K562 (cell line): ENCODE data around the gene ME3. TPM values are rescaled to one million over a fixed set of nuclear protein-coding genes. Genes with fewer than 3 reads are reported as not detected.

Source experiments
- ATAC-seq: fragments of 200-7000 bp; cut with Tn5 transposase; 3 replicates; pipeline ENCODE4 v1.9.1; 2020; ENCODE audit warnings: moderate library complexity
- BruUV-seq: library from RNA; stranded (reverse); fragments of 400-500 nt; replicated peaks from 2 replicates; lab custom pipeline; 2021; lab: Mats Ljungman, UMichigan
- CTCF ChIA-PET: fragments of 300-600 bp; formaldehyde crosslinking; extraction: SDS; loops from one replicate; lab custom pipeline; 2021; ENCODE audit warnings: low intra/inter-chr PET ratio; lab: Yijun Ruan, JAX
- POLR2A ChIA-PET: fragments of 300-600, 350-650 bp; sonication (Branson Sonifier 250); formaldehyde crosslinking; extraction: SDS; loops from one replicate; lab custom pipeline; 2021; ENCODE audit warnings: antibody characterized with exemption, inconsistent platforms; lab: Yijun Ruan, JAX
- DNase-seq, 4 experiments: peaks; one replicate each; pipeline versions ENCODE4 v3.0.0 to v3.0.0-alpha.2; 2011 to 2018; ENCODE audit warnings: low spot score in 3 of 4, mixed read lengths in 3 of 4; ENCODE audit errors: extremely low read depth in 1 of 4
- FAIRE-seq: peaks from 2 replicates; lab custom pipeline; 2011; peaks lifted over from hg19 to GRCh38; lab: Jason Lieb, UNC
- H2AFZ ChIP-seq: 2 replicates; pipeline ENCODE4 v1.6.0; 2011; ENCODE audit warnings: low read depth, low read length, control low read depth, inconsistent platforms
- H3K27ac ChIP-seq: fragments of 200-600 bp; 3 replicates; pipeline ENCODE4 v1.8.0; 2011; ENCODE audit warnings: low read depth, mild to moderate bottlenecking, control low read depth, inconsistent platforms, low read length, moderate library complexity, mixed read lengths; ENCODE audit errors: extremely low read depth
- H3K27me3 ChIP-seq, 2 experiments: fragments of 300-600 bp in 1 of 2; 2 replicates in 1 of 2; 3 replicates in 1 of 2; pipeline versions ENCODE4 v1.6.0 to v1.8.0; 2011; ENCODE audit warnings: inconsistent platforms in 2 of 2, low read length in 2 of 2, mild to moderate bottlenecking in 1 of 2, mixed read lengths in 1 of 2, moderate library complexity in 1 of 2; ENCODE audit not compliant: control insufficient read depth in 2 of 2, insufficient read depth in 2 of 2
- H3K36me3 ChIP-seq: fragments of 300-600 bp; 3 replicates; pipeline ENCODE4 v1.8.0; 2011; ENCODE audit warnings: mild to moderate bottlenecking, low read length, inconsistent platforms; ENCODE audit not compliant: control insufficient read depth, insufficient read depth
- H3K4me1 ChIP-seq, 2 experiments: fragments of 200-600 bp in 1 of 2; replicated peaks in 1 of 2; 2 replicates in 1 of 2; 3 replicates in 1 of 2; pipeline versions ENCODE4 v1.5.1 to v1.8.0; 2011; ENCODE audit warnings: inconsistent platforms in 2 of 2, low read length in 2 of 2, mild to moderate bottlenecking in 1 of 2, mixed read lengths in 1 of 2, moderate library complexity in 1 of 2; ENCODE audit not compliant: control insufficient read depth in 2 of 2, insufficient read depth in 2 of 2
- H3K4me2 ChIP-seq: 2 replicates; pipeline ENCODE4 v1.6.1; 2011; ENCODE audit warnings: low read length, control low read depth, inconsistent platforms, mixed read lengths; ENCODE audit not compliant: insufficient read depth
- H3K4me3 ChIP-seq: fragments of 200-600 bp; sonication (generic), shearing (Covaris generic); 2 replicates; pipeline ENCODE4 v1.5.1; 2016; ENCODE audit warnings: control low read depth, inconsistent platforms
- H3K79me2 ChIP-seq: fragments of 200-600 bp; 3 replicates; pipeline ENCODE4 v1.8.0; 2011; ENCODE audit warnings: low read length, inconsistent platforms; ENCODE audit not compliant: control insufficient read depth, insufficient read depth
- H3K9ac ChIP-seq, 2 experiments: 2 replicates each; pipeline versions ENCODE4 v1.6.0 to v1.6.1; 2011; ENCODE audit warnings: low read depth in 2 of 2, low read length in 2 of 2, control low read depth in 1 of 2, inconsistent platforms in 1 of 2, mild to moderate bottlenecking in 1 of 2, mixed read lengths in 1 of 2; ENCODE audit not compliant: insufficient read depth in 1 of 2
- H3K9me1 ChIP-seq: one replicate; pipeline ENCODE4 v1.6.0; 2011; ENCODE audit warnings: inconsistent platforms, mild to moderate bottlenecking, low read length, moderate library complexity; ENCODE audit not compliant: control insufficient read depth, insufficient read depth
- H3K9me3 ChIP-seq: replicated peaks from 2 replicates; pipeline ENCODE4 v1.5.1; 2011; ENCODE audit warnings: low read depth, low read length, inconsistent platforms; ENCODE audit not compliant: control insufficient read depth, insufficient read depth
- H4K20me1 ChIP-seq: replicated peaks from 2 replicates; pipeline ENCODE4 v1.6.1; 2011; ENCODE audit warnings: low read length, inconsistent platforms, mixed read lengths; ENCODE audit not compliant: control insufficient read depth, insufficient read depth
- CBX2 ChIP-seq: fragments of 200-600 bp; sonication (generic); IDR thresholded peaks from one replicate; pipeline ENCODE4 v1.6.1; 2012; ENCODE audit warnings: mild to moderate bottlenecking, low read length, inconsistent platforms; ENCODE audit not compliant: insufficient read depth, poor library complexity, severe bottlenecking
- DEAF1 ChIP-seq: fragments of 450-650 bp; formaldehyde crosslinking; IDR thresholded peaks from 2 replicates; pipeline ENCODE4 v1.4.0; 2020; ENCODE audit warnings: mild to moderate bottlenecking, moderate library complexity
- HNRNPL ChIP-seq: fragments of 200-400 bp; formaldehyde crosslinking; IDR thresholded peaks from 2 replicates; pipeline ENCODE4 v1.6.1; 2017; ENCODE audit warnings: low read depth, mild to moderate bottlenecking, low read length
- HSF4 ChIP-seq: fragments of 250-450 bp; sonication (Bioruptor Pico); IDR thresholded peaks from 2 replicates; pipeline ENCODE4 v2.1.2; 2022; ENCODE audit warnings: mild to moderate bottlenecking, moderate library complexity, borderline replicate concordance
- JUNB ChIP-seq: fragments of 450-650 bp; formaldehyde crosslinking; conservative IDR thresholded peaks from 2 replicates; pipeline ENCODE4 v1.4.0; 2020; ENCODE audit warnings: mild to moderate bottlenecking
- KHSRP ChIP-seq: fragments of 450-650 bp; IDR thresholded peaks from 2 replicates; pipeline ENCODE4 v1.6.1; 2017
- MAFF ChIP-seq: IDR thresholded peaks from 2 replicates; pipeline ENCODE4 v1.6.1; 2012; ENCODE audit warnings: low read length, improper control_type of control experiment
- NR1H2 ChIP-seq: sonication (generic); formaldehyde crosslinking; IDR thresholded peaks from 2 replicates; pipeline ENCODE4 v1.4.0; 2020; ENCODE audit warnings: mild to moderate bottlenecking, missing genetic modification reagents
- PURB ChIP-seq: sonication (generic); formaldehyde crosslinking; IDR thresholded peaks from 2 replicates; pipeline ENCODE4 v1.9.0; 2021; ENCODE audit warnings: low read depth, mild to moderate bottlenecking, missing genetic modification reagents
- RBM17 ChIP-seq: fragments of 200-400 bp; formaldehyde crosslinking; IDR thresholded peaks from 2 replicates; pipeline ENCODE4 v1.6.1; 2017; ENCODE audit warnings: low read depth, mild to moderate bottlenecking, low read length, borderline replicate concordance
- ZNF79 ChIP-seq: fragments of 250-450 bp; sonication (Bioruptor Pico); IDR thresholded peaks from 2 replicates; pipeline ENCODE4 v1.4.0; 2020; ENCODE audit warnings: low read depth, mild to moderate bottlenecking, moderate library complexity
- whole genome bisulfite sequencing: fragments of 100-300 bp; shearing (Covaris generic); methylation state at CpG from one replicate; pipeline ENCODE4 v1.1.6; 2016; ENCODE audit warnings: low coverage, mixed read lengths; ENCODE audit not compliant: insufficient coverage; ENCODE audit errors: missing lambda C conversion rate; 5-methylcytosine and 5-hydroxymethylcytosine counted together
- in situ Hi-C: fragments of 300-500 bp; cut with MboI; formaldehyde crosslinking; loops from 4 replicates; pipeline ENCODE4 v1.15.0; 2018; ENCODE audit warnings: inconsistent platforms, mixed read lengths
- intact Hi-C: fragments of 100-400 bp; cut with micrococcal nuclease; formaldehyde crosslinking; loops from 2 replicates; pipeline ENCODE4 v1.14.2; 2022
- polyA plus RNA-seq, 8 experiments: library from polyadenylated mRNA; depleted of rRNA in 4 of 8; stranded (reverse) in 5 of 8; unstranded in 3 of 8; fragments of >200 nt; fragmentation: Nextera tagmentation in 2 of 8; fragmentation: Illumina TruSeq in 1 of 8; extraction: Ambion mirVana in 2 of 8; extraction: Trizol in 1 of 8; gene quantifications; 2 replicates each; pipeline versions ENCODE4 v1.2.1 to v1.2.3, GENCODE V29; 2011 to 2014; ENCODE audit warnings: inconsistent platforms in 1 of 8, missing spikeins in 1 of 8
- total RNA-seq, 7 experiments: library from RNA; depleted of rRNA in 6 of 7; stranded (reverse); fragments of >200 nt in 6 of 7; fragmentation: Illumina TruSeq in 2 of 7; extraction: Trizol in 2 of 7; gene quantifications; 2 replicates each; pipeline versions ENCODE4 v1.2.1 to v1.2.3, GENCODE V29; 2011 to 2021; ENCODE audit warnings: low replicate concordance in 1 of 7
- TF ChIP-seq, protein P1 (sequence below), 3 experiments: IDR thresholded peaks in 2 of 3; conservative IDR thresholded peaks in 1 of 3; 2 replicates each; pipeline ENCODE4 v1.5.1; 2011 to 2012; ENCODE audit warnings: low read length in 3 of 3, mild to moderate bottlenecking in 3 of 3, control low read depth in 2 of 3, improper control_type of control experiment in 1 of 3, inconsistent platforms in 1 of 3, low read depth in 1 of 3, mixed read lengths in 1 of 3, moderate library complexity in 1 of 3; ENCODE audit not compliant: insufficient read depth in 2 of 3
- TF ChIP-seq, protein P2 (sequence below): fragments of 150-350 bp; IDR thresholded peaks from 2 replicates; pipeline ENCODE4 v1.6.1; 2014; ENCODE audit warnings: low read depth, mild to moderate bottlenecking, low read length, borderline replicate concordance

ME3 gene
- total and polyA plus RNA-seq, 9 of the 15 experiments (the other 6 are each of a cell fraction or from before 2014, with no cell fraction given): not detected

- TF ChIP-seq DEAF1 (CRISPR knock-in tag) (peak; percentile 47; the same call in 1 of the 2 replicates), MAFF (no peak)
- TF ChIP-seq, protein P1, sequence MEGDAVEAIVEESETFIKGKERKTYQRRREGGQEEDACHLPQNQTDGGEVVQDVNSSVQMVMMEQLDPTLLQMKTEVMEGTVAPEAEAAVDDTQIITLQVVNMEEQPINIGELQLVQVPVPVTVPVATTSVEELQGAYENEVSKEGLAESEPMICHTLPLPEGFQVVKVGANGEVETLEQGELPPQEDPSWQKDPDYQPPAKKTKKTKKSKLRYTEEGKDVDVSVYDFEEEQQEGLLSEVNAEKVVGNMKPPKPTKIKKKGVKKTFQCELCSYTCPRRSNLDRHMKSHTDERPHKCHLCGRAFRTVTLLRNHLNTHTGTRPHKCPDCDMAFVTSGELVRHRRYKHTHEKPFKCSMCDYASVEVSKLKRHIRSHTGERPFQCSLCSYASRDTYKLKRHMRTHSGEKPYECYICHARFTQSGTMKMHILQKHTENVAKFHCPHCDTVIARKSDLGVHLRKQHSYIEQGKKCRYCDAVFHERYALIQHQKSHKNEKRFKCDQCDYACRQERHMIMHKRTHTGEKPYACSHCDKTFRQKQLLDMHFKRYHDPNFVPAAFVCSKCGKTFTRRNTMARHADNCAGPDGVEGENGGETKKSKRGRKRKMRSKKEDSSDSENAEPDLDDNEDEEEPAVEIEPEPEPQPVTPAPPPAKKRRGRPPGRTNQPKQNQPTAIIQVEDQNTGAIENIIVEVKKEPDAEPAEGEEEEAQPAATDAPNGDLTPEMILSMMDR (IDR thresholded peaks at IDR 0.05 in 2 of 3, conservative IDR thresholded peaks at IDR 0.05 in 1 of 3; ENCODE audit: insufficient read depth in 2 of 3, low read depth in 1 of 3, low read length in 3 of 3): peak; percentile 65 to 79 (median 73)
Measured at GRCh38 chr11:86676533-86677154, 4.2 kb upstream of the ME3 start (continued).

GRCh38 chr11:86676010-86676409 lies 3.6 kb upstream of the ME3 start:
- in situ Hi-C loops: no loop called here
- Histone ChIP-seq H2AFZ (no peak overlapping the region), H4K20me1 (no peaks in the 10 kb centered on the region; the same call in 1 of the 2 replicates), H3K9me1 (no peaks in the 10 kb centered on the region), H3K27me3 (peaks cover 16 to 32% of the 10 kb centered on the region in 2 experiments), H3K79me2 (no peaks in the 10 kb centered on the region), H3K4me3 (no peak overlapping the region), H3K36me3 (no peaks in the 10 kb centered on the region), H3K27ac (no peak overlapping the region), H3K9me3 (no peaks in the 10 kb centered on the region), H3K4me2 (no peak overlapping the region), H3K4me1 (peaks cover 0 to 10% of the 10 kb centered on the region in 2 experiments; a peak in 1 of 5 replicates), H3K9ac (no peak overlapping the region)
- ChIA-PET CTCF (interaction anchor here (1.3 kb wide), 1 partner anchor 74 kb away, joined by 3 read pairs; no protein-coding TSS in a partner anchor), POLR2A (no interaction called here)
- WGBS: 0% methylated on average over 1 of the region's 1 CpG
- BruUV-seq: no TSS peak
- ATAC-seq (no peak), DNase-seq (no peak), FAIRE-seq (no peak)
- intact Hi-C loops: loop anchor here (2.0 kb wide), 4 partner anchors 73 to 219 kb away; no protein-coding TSS in a partner anchor
- TF ChIP-seq ZNF79 (CRISPR knock-in tag) (no peak), HNRNPL (no peak), NR1H2 (CRISPR knock-in tag) (no peak), MAFF (no peak), HSF4 (CRISPR knock-in tag) (no peak), RBM17 (no peak), JUNB (CRISPR knock-in tag) (no peak), KHSRP (no peak), CBX2 (no peak), PURB (CRISPR knock-in tag) (no peak)
- TF ChIP-seq, protein P2, sequence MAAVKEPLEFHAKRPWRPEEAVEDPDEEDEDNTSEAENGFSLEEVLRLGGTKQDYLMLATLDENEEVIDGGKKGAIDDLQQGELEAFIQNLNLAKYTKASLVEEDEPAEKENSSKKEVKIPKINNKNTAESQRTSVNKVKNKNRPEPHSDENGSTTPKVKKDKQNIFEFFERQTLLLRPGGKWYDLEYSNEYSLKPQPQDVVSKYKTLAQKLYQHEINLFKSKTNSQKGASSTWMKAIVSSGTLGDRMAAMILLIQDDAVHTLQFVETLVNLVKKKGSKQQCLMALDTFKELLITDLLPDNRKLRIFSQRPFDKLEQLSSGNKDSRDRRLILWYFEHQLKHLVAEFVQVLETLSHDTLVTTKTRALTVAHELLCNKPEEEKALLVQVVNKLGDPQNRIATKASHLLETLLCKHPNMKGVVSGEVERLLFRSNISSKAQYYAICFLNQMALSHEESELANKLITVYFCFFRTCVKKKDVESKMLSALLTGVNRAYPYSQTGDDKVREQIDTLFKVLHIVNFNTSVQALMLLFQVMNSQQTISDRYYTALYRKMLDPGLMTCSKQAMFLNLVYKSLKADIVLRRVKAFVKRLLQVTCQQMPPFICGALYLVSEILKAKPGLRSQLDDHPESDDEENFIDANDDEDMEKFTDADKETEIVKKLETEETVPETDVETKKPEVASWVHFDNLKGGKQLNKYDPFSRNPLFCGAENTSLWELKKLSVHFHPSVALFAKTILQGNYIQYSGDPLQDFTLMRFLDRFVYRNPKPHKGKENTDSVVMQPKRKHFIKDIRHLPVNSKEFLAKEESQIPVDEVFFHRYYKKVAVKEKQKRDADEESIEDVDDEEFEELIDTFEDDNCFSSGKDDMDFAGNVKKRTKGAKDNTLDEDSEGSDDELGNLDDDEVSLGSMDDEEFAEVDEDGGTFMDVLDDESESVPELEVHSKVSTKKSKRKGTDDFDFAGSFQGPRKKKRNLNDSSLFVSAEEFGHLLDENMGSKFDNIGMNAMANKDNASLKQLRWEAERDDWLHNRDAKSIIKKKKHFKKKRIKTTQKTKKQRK: no peak
